Measurements from ENCODE around the gene VPS25. TPM values are rescaled to one million over a fixed set of nuclear protein-coding genes. Genes with fewer than 3 reads are reported as not detected.
"Not testable (repeated sequence)": the region's sequence is repeated elsewhere in the genome, so short reads cannot be mapped to it uniquely, and the experiment has no call there.

The VPS25 gene
- 57.2 and 101 TPM in 2 replicates for total RNA-seq (2014; rRNA removed; shearing (Covaris generic))

GRCh38 chr17:42773290-42774035 lies at the start of gene VPS25:
Gene VPS25, plus strand, starts transcription at chr17:42773449. Its CDS starts 27 bp downstream, at chr17:42773476.
- H3K27ac ChIP-seq, result peak within 1 kb of the TSS; percentile 74
- no peaks in the 10 kb centered on the region for H3K9me3 ChIP-seq (replicated peaks)
- H3K4me1 ChIP-seq (replicated peaks), result peaks cover 32% of the 10 kb centered on the region
- peak within 1 kb of the TSS; percentile 75 for H3K4me3 ChIP-seq
- H3K36me3 ChIP-seq, result peaks cover 22% of the 10 kb centered on the region
- no peaks in the 10 kb centered on the region for H3K27me3 ChIP-seq (replicated peaks)
- peak; percentile 80 to 87 for DNase-seq (ENCODE audit: low read depth in 1 of 2, low spot score in 2 of 2)

GRCh38 chr17:42723636-42724035 lies 49.6 kb upstream of the VPS25 start:
- H3K27me3 ChIP-seq (replicated peaks), result no peaks in the 10 kb centered on the region
- DNase-seq (ENCODE audit: low read depth in 1 of 2, low spot score in 2 of 2), result no peak
- no peak overlapping the region for H3K4me3 ChIP-seq
- no peaks in the 10 kb centered on the region for H3K9me3 ChIP-seq (replicated peaks)
- H3K27ac ChIP-seq, result no peak overlapping the region
- no peaks in the 10 kb centered on the region for H3K4me1 ChIP-seq (replicated peaks)
- H3K36me3 ChIP-seq, result peaks cover 17% of the 10 kb centered on the region

GRCh38 chr17:42725143-42725542 lies 48.1 kb upstream of the VPS25 start:
- Histone ChIP-seq H3K9me3 (replicated peaks) (no peaks in the 10 kb centered on the region), H3K4me1 (replicated peaks) (no peaks in the 10 kb centered on the region), H3K4me3 (no peak overlapping the region), H3K36me3 (peaks cover 13% of the 10 kb centered on the region), H3K27me3 (replicated peaks) (no peaks in the 10 kb centered on the region), H3K27ac (no peak overlapping the region)
- no peak for DNase-seq (ENCODE audit: low read depth in 1 of 2, low spot score in 2 of 2)

GRCh38 chr17:42740699-42741098 lies 32.5 kb upstream of the VPS25 start:
- Histone ChIP-seq H3K27ac (no peak overlapping the region), H3K36me3 (no peaks in the 10 kb centered on the region), H3K4me1 (replicated peaks) (peaks cover 8% of the 10 kb centered on the region), H3K27me3 (replicated peaks) (no peaks in the 10 kb centered on the region), H3K9me3 (replicated peaks) (no peaks in the 10 kb centered on the region; the same call in 1 of the 2 replicates), H3K4me3 (no peak overlapping the region)
- no peak for DNase-seq (ENCODE audit: low read depth in 1 of 2, low spot score in 2 of 2)

GRCh38 chr17:42742916-42743315 lies 30.3 kb upstream of the VPS25 start:
- H3K9me3 ChIP-seq (replicated peaks); H3K36me3 ChIP-seq; H3K27me3 ChIP-seq (replicated peaks); H3K27ac ChIP-seq; H3K4me1 ChIP-seq (replicated peaks); DNase-seq (ENCODE audit: low read depth in 1 of 2, low spot score in 2 of 2); H3K4me3 ChIP-seq: not testable (repeated sequence)

GRCh38 chr17:42743595-42744282 lies 29.5 kb upstream of the VPS25 start:
- no peaks in the 10 kb centered on the region for H3K36me3 ChIP-seq
- H3K9me3 ChIP-seq (replicated peaks), result no peaks in the 10 kb centered on the region; the same call in 1 of the 2 replicates
- peak overlapping the region; percentile 52 for H3K4me3 ChIP-seq
- 0 out of 2 replicates have a peak, but pooled peaks cover 2% of the 10 kb centered on the region for H3K27me3 ChIP-seq (replicated peaks)
- no peak for DNase-seq (ENCODE audit: low read depth in 1 of 2, low spot score in 2 of 2)
- H3K4me1 ChIP-seq (replicated peaks), result peaks cover 8% of the 10 kb centered on the region
- H3K27ac ChIP-seq, result no peak overlapping the region

GRCh38 chr17:42744283-42744805 lies 28.9 kb upstream of the VPS25 start:
- peak overlapping the region; percentile 52 for H3K4me3 ChIP-seq
- H3K9me3 ChIP-seq (replicated peaks), result no peaks in the 10 kb centered on the region; the same call in 1 of the 2 replicates
- H3K36me3 ChIP-seq, result no peaks in the 10 kb centered on the region
- 0 out of 2 replicates have a peak, but pooled peaks cover 2% of the 10 kb centered on the region for H3K27me3 ChIP-seq (replicated peaks)
- H3K4me1 ChIP-seq (replicated peaks), result peaks cover 12% of the 10 kb centered on the region
- DNase-seq (ENCODE audit: low read depth in 1 of 2, low spot score in 2 of 2), result peak; percentile 42 to 65
- no peak overlapping the region for H3K27ac ChIP-seq

GRCh38 chr17:42744806-42745617 lies 28.2 kb upstream of the VPS25 start, which contains the start of gene EZH1:
Gene EZH1, minus strand, starts transcription at chr17:42745040. Its CDS starts 16,099 bp downstream, at chr17:42728941.
- Histone ChIP-seq H3K27ac (no peak within 1 kb of the TSS), H3K9me3 (replicated peaks) (no peaks in the 10 kb centered on the region; the same call in 1 of the 2 replicates), H3K36me3 (no peaks in the 10 kb centered on the region), H3K27me3 (replicated peaks) (0 out of 2 replicates have a peak, but pooled peaks cover 2% of the 10 kb centered on the region), H3K4me1 (replicated peaks) (peaks cover 17% of the 10 kb centered on the region), H3K4me3 (peak within 1 kb of the TSS; percentile 52)
- DNase-seq (ENCODE audit: low read depth in 1 of 2, low spot score in 2 of 2), result peak; percentile 87 to 89

GRCh38 chr17:42748202-42748907 lies 24.9 kb upstream of the VPS25 start:
- 0 out of 2 replicates have a peak, but pooled peaks cover 2% of the 10 kb centered on the region for H3K27me3 ChIP-seq (replicated peaks)
- DNase-seq (ENCODE audit: low read depth in 1 of 2, low spot score in 2 of 2), result no peak
- H3K9me3 ChIP-seq (replicated peaks), result no peaks in the 10 kb centered on the region; the same call in 1 of the 2 replicates
- no peaks in the 10 kb centered on the region for H3K36me3 ChIP-seq
- H3K27ac ChIP-seq, result no peak overlapping the region
- H3K4me1 ChIP-seq (replicated peaks), result peaks cover 17% of the 10 kb centered on the region
- no peak overlapping the region for H3K4me3 ChIP-seq

- 0 out of 2 replicates have a peak, but pooled peaks cover 2% of the 10 kb centered on the region for H3K27me3 ChIP-seq (replicated peaks)
- peak in 1 of 2 experiments; percentile 24 for DNase-seq (ENCODE audit: low read depth in 1 of 2, low spot score in 2 of 2)
- peaks cover 14% of the 10 kb centered on the region for H3K4me1 ChIP-seq (replicated peaks)
- H3K9me3 ChIP-seq (replicated peaks), result no peaks in the 10 kb centered on the region; the same call in 1 of the 2 replicates
- H3K36me3 ChIP-seq, result no peaks in the 10 kb centered on the region
- no peak overlapping the region for H3K4me3 ChIP-seq
- H3K27ac ChIP-seq, result no peak overlapping the region
These were observed 24.1 kb upstream of the VPS25 start for GRCh38 chr17:42748908-42749798.

- Histone ChIP-seq H3K27ac (no peak overlapping the region), H3K27me3 (replicated peaks) (0 out of 2 replicates have a peak, but pooled peaks cover 2% of the 10 kb centered on the region), H3K9me3 (replicated peaks) (no peaks in the 10 kb centered on the region), H3K4me3 (no peak overlapping the region), H3K36me3 (no peaks in the 10 kb centered on the region), H3K4me1 (replicated peaks) (peaks cover 9% of the 10 kb centered on the region)
- no peak for DNase-seq (ENCODE audit: low read depth in 1 of 2, low spot score in 2 of 2)
These were observed 22.4 kb upstream of the VPS25 start for GRCh38 chr17:42750739-42751344.

All from SJSA1 (cell line).